GM18505 (cell line): ENCODE measurements around the gene SEC23IP.

ENCODE experiments used
- ATAC-seq: cut with Tn5 transposase; IDR thresholded peaks from one replicate; pipeline ENCODE4 v1.9.1; 2021; ENCODE audit not compliant: unreplicated experiment
- POLR2A ChIP-seq: IDR thresholded peaks from 4 replicates; pipeline ENCODE4 v1.6.1; 2011; ENCODE audit warnings: borderline replicate concordance; ENCODE audit not compliant: insufficient read depth, insufficient read length; ENCODE audit errors: extremely low read depth

SEC23IP gene

DNA sequence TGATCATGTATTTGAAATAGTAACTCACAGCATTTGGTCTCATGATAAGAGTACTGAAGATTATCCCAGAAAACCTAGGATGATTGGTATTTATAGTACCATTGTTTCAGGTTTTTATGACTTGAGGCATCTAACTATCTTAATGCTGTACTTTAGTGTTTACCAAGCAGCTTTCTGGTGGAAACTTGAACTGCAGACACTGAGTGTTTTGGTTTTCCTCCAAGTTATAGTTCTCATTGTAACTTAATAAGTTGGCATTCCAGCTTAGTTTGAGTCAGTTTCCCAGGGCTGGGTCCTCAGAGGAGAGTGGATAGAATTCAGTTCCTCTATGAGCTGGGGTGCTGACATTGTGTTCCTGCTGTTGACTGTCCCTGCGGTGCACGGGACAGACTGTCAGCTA, 50.4 kb downstream of the SEC23IP start:
- ATAC-seq = no peak
- TF ChIP-seq POLR2A = no peak

DNA sequence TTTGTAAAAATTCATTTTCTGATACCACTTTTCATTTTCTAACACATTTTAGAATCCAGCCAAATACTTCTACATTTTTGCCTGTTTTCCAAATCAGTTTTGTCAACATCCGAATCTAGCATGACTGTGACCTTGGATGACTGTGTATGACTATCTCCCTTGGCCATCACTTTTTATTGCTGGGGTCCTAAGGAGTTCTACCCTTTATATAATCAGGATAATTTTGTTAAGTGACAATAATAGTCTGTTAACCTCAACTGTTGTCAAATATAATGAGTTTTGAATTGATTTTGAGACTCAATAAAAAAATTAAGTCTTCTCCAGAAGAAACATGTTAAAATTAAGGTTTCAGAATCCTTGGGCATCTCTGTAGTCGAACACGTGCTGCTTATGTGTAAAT, 53.3 kb downstream of the SEC23IP start:
- no peak for ATAC-seq
- no peak for TF ChIP-seq POLR2A

- TF ChIP-seq POLR2A = no peak
- ATAC-seq = no peak
Observed at GRCh38 chr10:119947300-119947699, 54.8 kb downstream of the SEC23IP start.

DNA sequence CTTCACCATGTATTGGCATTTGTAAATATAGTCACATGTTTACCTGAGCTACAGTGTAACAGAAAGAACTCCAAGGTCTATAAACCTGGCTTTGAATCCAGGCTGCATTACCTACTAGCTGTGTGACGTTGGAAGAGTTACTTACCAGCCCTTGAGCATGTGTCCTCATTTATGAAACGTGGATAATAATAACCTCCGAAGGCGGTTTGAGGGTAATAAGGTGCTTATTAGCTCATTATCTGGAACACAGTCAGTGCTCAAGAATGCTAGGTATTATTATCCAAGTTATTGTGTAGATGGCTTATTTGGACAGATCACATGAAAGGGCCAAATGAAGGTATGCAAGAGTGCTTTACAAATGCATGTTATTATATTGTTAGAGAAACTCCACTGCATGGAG, 64.9 kb downstream of the SEC23IP start:
- TF ChIP-seq POLR2A = no peak
- no peak for ATAC-seq

DNA sequence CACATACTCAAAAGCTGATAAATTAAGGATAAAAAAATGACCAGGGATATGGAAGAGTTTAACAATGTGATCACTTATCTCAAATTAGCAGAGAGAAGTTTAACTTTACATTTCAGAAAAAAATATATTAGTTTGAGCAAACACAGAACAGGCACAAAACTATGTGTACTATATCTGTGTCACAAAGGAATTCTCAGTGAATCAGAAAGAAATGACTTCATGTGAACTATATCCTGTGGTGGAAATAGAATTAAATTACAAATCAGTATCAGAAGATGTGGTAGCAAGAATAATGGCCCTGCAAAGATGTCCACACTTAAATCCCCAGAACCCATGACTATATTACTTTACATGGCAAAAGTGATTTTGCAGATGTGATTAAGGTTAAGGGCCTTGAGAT, 70.3 kb downstream of the SEC23IP start:
- no peak for ATAC-seq
- TF ChIP-seq POLR2A = no peak

DNA sequence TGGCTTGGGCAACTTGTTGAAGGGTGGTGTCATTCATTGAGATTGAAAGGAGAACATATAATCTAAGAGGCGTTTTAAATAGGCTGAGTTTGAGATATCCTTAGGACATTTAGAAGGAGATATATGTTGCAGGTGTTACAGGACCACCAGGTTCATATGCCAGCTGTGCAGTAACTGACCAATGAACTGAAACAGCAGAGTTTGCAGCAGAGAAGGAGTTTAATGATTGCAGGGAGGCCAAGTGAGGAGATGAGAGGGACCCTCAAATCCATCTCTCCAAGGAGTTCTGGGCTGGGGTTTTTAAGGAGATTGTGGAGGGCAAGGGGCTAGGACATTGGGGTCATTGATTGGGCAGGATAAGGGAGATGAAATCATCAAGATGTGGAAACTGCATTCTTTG, 74.5 kb downstream of the SEC23IP start:
- no peak for ATAC-seq

DNA sequence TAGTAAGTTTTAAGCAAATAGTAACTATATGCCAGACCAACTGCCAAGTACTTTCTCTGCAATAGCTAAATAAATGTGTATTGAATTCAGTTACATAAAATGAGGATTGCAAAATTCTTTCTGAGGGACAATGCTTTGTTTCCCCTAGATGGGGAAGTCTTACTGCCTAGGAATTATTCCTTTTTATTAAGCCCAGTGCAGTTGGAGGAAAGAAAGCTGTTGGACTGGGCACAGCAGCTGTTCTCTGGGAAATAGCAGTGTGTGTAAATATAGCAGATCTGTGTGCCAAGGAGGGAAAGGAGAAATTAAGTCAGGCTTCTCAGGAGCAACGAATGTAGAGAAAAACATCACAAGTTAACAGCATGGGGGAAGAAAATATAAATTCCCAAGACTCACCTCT, 77.1 kb downstream of the SEC23IP start:
- no peak for TF ChIP-seq POLR2A

More for the DNA sequence above, 74.5 kb downstream of the SEC23IP start:
- no peak for TF ChIP-seq POLR2A

GRCh38 chr10:119970107-119970506, 77.6 kb downstream of the SEC23IP start:
- TF ChIP-seq POLR2A = no peak

More for the DNA sequence above, 77.1 kb downstream of the SEC23IP start:
- no peak for ATAC-seq

GRCh38 chr10:119970963-119971362, 78.4 kb downstream of the SEC23IP start:
- ATAC-seq = no peak
- TF ChIP-seq POLR2A = no peak

More at GRCh38 chr10:119970107-119970506, 77.6 kb downstream of the SEC23IP start:
- no peak for ATAC-seq

- TF ChIP-seq POLR2A = no peak
- no peak for ATAC-seq
Observed at GRCh38 chr10:119973281-119973680, 80.8 kb downstream of the SEC23IP start.

DNA sequence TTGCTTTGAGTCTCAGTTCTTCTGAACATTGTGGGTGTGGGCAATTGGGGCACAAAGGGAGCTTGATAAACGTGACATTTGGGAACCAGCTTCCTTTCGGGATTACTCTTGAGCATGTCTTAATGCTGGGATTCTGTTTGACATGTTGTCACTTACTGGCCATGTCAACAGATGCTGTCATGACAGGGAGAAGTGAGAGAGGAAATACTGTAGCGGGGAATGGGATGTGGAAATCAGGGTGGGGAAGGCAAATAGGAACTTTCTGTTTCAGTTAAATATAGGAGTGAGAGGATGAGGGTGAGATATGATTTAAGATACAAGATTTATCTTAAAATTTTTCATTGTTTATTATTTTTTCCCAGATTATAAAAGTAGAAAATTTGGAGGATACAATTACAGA, 83.9 kb downstream of the SEC23IP start:
- no peak for ATAC-seq
- no peak for TF ChIP-seq POLR2A

DNA sequence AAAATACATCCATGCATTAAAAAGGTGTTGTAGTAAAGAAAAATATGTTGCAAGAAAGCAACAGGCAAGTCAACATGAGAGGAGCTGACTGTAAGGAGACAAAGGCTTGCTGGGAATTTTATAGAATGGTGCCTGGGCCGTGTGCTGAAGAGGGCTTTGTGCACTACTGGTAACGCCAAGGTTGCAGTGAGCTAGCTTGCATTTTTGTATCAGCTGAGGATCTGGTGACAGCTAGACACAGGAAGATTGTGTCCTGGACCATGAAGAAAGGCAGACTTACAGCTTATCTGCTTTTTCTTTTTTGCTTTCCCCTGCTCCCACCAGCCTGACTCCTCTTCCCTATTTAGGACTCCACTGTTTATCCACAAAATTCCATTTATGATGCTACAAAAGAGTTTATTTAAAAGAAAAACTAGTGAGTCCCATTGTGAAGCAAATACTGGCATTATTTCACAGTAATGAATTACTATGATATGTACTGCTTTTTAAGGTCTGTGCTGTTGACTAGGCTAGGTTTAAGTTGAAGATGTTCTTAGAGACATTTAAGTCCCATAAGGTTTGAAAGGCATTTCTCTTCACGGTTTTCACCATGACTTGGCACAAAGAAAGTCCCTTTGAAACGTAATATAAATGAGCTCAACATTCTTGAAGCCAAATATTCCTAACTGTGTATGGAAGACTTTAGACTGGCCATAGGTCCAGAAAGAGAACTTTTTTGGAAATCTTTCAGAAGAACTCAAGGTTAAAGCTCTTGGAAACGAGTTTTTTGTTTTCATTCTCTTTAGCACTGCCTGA, 88.6 kb downstream of the SEC23IP start:
- ATAC-seq = no peak
- no peak for TF ChIP-seq POLR2A

- TF ChIP-seq POLR2A = no peak
Observed at GRCh38 chr10:119981826-119982225, 89.3 kb downstream of the SEC23IP start.

DNA sequence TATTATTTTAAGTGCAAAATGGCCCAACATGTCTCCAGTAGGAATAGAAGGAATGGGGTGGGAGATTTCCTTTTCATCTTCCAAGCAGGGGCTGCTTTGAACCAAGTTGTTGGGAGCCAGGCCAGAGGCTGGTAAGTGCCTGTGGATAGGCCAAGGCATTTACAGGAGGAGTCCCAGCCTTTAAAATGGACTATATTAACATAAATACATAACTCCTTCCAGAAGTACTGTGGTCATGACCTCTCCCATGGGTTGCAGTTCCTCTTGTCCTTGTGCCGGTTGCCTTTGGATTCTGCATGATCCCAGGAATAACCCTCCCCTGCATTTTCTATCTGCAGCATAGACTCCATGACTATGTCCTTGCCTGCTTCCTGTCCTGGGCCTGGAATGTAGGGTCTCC, 95.8 kb downstream of the SEC23IP start:
- no peak for ATAC-seq
- no peak for TF ChIP-seq POLR2A

More at GRCh38 chr10:119981826-119982225, 89.3 kb downstream of the SEC23IP start:
- ATAC-seq = no peak

DNA sequence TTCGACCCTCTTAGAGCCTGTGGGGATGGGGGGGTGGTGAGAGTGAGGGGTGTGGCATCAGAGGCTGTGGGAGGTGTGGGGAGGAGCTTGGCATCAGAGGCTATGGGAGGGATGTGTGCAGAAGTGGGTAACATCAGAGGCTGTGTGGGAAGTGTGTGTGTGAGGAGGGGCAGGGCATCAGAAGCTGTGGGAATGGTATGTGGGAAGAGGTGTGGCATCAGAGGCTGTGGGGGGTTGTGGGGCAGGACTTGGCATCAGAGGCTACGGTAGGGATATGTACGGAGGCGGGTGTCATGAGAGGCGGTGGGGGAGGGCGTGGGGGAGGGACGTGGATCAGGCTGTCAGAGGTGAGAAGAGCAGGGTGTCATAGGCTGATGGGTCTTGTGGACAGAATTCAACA, 97.4 kb downstream of the SEC23IP start:
- no peak for TF ChIP-seq POLR2A

DNA sequence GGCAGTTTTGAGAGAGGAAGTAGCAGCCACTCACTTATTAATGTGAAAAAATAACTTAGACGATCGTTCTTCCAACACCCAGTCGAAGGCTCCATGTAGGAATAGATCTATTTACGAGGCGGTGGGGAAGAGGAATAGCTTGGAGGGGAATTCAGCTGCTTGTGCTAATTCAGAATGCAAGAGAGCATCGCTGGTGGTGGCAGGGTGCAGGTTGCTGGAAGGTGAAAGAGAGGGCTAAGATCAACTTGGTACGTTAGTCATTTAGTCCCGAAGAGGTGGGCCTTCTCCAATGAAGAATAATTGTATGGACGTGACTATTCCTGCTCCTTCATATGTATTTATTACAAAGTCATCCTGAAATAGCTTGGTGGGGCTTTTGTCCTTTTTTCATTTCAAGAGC, 98.5 kb downstream of the SEC23IP start:
- no peak for ATAC-seq
- TF ChIP-seq POLR2A = no peak

More for the DNA sequence above, 97.4 kb downstream of the SEC23IP start:
- ATAC-seq = no peak

DNA sequence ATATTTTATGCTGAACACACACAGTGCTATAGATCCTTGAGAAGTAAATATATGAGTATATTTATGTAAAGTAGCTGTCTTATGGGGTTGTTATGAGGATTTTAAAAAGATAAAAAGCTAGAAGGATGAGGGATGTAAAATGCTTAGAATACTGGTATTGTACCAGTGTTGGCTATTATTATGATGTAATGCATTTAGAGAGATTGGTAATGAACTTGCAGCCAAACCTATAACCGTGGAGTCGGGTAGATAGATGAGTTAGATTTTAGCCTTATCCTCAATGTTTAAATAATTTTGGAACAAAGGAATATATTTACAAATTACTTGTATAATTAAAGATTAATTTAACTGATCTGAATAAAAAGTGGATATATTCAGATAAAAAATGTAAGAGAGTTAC, 99.3 kb downstream of the SEC23IP start:
- TF ChIP-seq POLR2A = no peak
- no peak for ATAC-seq
